Measurements from ENCODE around the gene JMJD7.

Gene JMJD7

DNA sequence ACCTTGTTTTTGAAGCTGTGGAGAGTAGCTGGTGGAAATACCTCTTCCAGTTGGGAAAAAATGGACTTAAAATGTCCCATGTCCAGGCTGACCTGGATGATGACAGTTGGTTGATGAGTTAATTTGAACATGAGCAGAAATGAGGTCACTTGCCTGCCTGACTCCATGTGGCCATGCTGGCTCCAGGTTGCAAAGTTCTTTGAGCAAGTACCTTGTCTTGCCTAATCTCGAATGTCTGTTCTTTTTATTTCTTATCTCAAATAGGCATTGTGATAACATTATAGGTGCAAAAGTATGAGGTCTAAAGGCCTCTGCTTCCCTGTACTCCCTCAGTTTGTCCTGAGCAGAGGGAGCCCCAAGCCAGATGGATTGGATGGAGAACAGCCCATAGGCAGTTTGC, 44.6 kb upstream of the JMJD7 start:
- TF ChIP-seq, protein P1, sequence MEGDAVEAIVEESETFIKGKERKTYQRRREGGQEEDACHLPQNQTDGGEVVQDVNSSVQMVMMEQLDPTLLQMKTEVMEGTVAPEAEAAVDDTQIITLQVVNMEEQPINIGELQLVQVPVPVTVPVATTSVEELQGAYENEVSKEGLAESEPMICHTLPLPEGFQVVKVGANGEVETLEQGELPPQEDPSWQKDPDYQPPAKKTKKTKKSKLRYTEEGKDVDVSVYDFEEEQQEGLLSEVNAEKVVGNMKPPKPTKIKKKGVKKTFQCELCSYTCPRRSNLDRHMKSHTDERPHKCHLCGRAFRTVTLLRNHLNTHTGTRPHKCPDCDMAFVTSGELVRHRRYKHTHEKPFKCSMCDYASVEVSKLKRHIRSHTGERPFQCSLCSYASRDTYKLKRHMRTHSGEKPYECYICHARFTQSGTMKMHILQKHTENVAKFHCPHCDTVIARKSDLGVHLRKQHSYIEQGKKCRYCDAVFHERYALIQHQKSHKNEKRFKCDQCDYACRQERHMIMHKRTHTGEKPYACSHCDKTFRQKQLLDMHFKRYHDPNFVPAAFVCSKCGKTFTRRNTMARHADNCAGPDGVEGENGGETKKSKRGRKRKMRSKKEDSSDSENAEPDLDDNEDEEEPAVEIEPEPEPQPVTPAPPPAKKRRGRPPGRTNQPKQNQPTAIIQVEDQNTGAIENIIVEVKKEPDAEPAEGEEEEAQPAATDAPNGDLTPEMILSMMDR (IDR thresholded peaks at IDR 0.05; ENCODE audit: borderline replicate concordance, insufficient read depth, low read depth, low read length) = no peak

DNA sequence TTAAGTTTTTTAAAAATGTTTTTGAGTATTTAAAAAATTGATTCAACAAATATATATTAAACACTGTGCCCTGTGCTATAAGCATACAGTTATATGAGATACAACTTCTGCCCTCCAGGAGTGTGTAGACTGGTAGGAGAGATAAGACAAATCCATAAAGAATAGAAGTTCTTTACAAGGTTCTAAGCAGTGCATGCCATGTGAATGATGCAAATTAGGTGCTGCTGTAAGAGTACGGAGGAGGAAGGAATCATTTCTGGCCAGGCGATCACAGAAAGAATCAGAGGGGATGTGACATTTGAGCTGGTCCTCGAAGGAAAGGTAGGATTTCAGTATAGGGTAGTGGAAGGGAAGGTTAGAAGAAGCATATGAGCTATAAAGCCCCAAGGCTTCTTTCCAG, 39.6 kb upstream of the JMJD7 start:
- H3K4me3 ChIP-seq (ENCODE audit: low read depth, low read length) = no peak overlapping the region
- TF ChIP-seq, protein P1 (IDR thresholded peaks at IDR 0.05; ENCODE audit: borderline replicate concordance, insufficient read depth, low read depth, low read length) = no peak

More for the DNA sequence above, 44.6 kb upstream of the JMJD7 start:
- H3K4me3 ChIP-seq (ENCODE audit: low read depth, low read length) = no peak overlapping the region

- H3K4me3 ChIP-seq (ENCODE audit: low read depth, low read length) = no peak overlapping the region
- TF ChIP-seq, protein P1 (IDR thresholded peaks at IDR 0.05; ENCODE audit: borderline replicate concordance, insufficient read depth, low read depth, low read length) = no peak
These were observed 38.7 kb upstream of the JMJD7 start for GRCh38 chr15:41789236-41789635.

DNA sequence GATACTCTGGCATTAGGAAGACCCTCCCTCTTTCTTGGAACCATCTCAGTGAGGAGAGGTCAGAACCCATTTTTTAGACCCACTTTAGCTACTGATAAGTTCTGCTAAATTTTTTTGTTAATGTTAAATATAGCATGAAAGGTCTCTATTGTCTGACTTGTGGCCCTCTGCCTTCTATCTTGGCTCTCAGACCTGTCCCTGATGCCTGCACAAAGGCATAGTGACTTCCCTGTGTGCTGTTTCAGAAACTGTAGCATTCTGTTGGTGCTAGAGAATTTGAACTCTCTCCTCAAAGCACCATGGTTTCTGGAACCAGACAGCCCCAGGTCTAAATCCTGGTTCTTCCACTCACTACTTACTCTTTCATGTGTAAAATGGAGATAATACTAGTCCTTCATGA, 38.2 kb upstream of the JMJD7 start:
- TF ChIP-seq, protein P1 (IDR thresholded peaks at IDR 0.05; ENCODE audit: borderline replicate concordance, insufficient read depth, low read depth, low read length) = no peak
- no peak overlapping the region for H3K4me3 ChIP-seq (ENCODE audit: low read depth, low read length)

GRCh38 chr15:41790169-41790568, 37.7 kb upstream of the JMJD7 start:
- TF ChIP-seq, protein P1 (IDR thresholded peaks at IDR 0.05; ENCODE audit: borderline replicate concordance, insufficient read depth, low read depth, low read length) = no peak
- H3K4me3 ChIP-seq (ENCODE audit: low read depth, low read length) = no peak overlapping the region

DNA sequence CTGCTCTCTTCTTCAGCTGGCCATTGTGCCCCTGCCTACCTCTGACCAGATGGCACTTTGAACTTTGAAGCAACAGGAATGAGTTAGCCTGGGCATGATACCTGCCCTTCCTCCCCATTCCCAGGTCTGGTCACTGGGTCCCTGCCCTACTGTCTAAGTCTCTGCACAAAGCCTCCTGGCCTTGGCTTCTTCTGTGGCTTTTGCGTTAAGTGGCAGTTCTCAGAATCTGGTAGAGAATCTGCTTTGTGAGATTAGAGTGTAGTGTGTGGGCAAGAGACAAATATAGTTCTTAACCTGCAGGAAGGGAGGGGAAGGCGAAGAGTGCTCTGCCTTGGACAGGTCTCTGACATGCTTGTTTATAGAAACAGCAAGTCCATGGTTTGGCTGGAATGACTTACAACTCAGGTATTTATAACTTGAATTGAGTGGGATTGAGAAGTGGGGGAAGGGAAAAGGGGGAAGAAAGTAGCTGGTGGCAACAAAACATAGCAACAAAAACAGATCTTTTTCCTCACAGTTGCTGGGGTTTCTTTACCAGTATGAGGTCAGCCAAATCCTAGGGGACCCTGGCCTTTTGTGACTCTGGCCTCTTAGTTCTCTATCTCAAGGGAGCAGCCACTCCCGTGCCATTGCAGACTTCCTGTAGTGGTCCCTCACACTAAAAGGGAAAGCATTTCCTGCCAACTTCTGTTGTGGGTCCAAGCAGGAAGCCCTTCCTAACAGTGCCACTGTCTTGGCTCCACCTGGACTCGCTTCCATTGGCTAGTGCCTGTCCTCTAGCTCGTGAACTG, 36.9 kb upstream of the JMJD7 start:
- TF ChIP-seq, protein P1 (IDR thresholded peaks at IDR 0.05; ENCODE audit: borderline replicate concordance, insufficient read depth, low read depth, low read length) = no peak
- peak overlapping the region; percentile 16 for H3K4me3 ChIP-seq (ENCODE audit: low read depth, low read length)

DNA sequence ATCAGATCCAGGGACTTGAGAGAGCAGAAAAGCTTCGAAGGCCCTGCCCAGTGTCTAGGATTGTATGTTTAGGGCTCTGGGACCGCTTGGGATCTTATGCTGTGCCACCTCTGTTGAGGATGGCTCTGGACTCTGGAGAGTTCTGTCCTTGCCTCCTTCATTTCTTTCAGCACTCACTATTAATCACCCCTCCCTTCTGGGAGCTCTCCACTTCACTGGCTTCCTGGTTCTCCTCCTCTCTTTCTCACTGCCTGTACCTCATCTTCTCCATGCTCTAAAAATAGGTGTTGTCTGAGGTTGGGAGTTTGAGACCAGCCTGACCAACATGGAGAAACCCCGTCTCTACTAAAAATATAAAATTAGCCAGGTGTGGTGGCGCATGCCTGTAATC, 36.4 kb upstream of the JMJD7 start:
- TF ChIP-seq, protein P1 (IDR thresholded peaks at IDR 0.05; ENCODE audit: borderline replicate concordance, insufficient read depth, low read depth, low read length) = no peak
- H3K4me3 ChIP-seq (ENCODE audit: low read depth, low read length) = no peak overlapping the region

Data from GM12875 (cell line).